ENCODE results near the gene KRT32.
"Not testable (repeated sequence)": the region's sequence is repeated elsewhere in the genome, so short reads cannot be mapped to it uniquely, and the experiment has no call there.

KRT32 gene

DNA sequence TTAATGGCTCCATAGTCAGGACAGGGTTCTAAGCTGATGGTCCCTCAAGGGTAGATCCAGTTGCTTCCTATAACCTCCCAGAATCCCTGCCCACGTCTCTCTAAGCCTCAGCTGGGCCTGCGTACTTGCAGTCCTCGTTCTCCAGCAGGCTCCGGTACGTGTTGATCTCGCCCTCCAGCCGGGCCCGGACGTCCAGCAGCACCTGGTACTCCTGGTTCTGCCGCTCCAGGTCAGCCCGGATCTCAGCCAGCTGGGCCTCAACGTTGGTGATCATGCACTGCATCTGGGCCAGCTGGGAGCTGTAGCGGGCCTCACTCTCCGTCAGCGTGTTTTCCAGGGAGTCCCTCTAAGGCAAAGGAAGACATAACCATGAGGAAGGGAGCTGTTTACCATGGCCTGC, 4.5 kb downstream of the KRT32 start:
- DNase-seq: no peak

DNA sequence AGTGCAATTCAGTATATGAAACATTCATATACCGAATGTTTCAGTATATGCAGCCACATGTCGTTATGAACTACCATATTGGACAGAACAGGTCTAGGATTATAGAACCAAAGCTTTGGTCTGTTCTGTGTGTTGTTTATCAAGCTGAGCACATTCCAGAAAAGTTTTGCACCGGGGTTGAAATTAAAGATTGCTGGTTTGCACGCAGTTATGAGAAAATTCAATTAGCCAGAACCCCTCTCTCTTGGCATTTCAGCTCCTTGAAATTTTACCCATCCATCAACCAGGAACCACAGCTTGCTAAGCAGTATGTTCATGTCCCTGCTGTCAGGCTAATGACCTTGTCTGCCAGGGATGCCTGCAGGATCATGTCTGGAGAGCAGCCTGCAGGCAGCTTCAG, 9.5 kb downstream of the KRT32 start:
- DNase-seq: no peak

DNA sequence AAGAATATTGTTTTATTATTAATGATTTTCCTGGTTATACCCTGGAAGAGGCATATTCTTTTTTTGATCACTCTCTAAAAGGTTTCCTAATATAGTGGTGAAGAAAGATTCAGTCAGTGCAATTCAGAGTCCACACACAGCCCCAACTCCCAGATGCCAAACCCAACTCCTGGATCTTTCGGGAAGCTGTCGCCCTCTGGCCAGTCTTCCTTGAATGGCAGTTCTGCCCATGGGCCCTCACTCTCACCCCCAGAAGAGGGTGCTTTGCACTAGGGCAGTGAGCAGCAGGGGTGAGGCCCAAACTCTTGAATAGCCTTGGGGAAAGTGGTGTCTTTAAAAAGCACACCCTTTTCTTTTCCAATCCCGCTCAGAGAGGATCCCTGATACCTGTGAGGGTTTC, 11.0 kb downstream of the KRT32 start:
- no peak for DNase-seq

DNA sequence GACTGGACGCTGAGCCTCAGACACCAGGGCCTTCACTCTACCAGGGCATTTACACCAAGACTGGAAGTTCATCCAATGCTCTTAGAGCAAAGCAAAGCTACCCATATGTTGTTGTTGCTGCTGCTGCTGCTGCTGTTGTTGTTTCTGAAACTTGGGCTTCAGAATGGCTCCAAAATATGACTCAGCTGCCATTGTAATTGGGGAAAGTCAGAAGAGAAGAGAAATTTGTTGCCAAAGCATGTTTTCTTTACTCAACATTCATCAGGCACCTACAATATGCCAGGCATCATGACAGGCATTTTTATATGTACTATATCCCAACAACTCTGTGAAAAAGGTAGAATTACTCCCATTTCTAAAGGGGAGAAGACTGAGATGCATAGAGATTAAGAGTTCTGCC, 11.9 kb downstream of the KRT32 start:
- no peak for DNase-seq

DNA sequence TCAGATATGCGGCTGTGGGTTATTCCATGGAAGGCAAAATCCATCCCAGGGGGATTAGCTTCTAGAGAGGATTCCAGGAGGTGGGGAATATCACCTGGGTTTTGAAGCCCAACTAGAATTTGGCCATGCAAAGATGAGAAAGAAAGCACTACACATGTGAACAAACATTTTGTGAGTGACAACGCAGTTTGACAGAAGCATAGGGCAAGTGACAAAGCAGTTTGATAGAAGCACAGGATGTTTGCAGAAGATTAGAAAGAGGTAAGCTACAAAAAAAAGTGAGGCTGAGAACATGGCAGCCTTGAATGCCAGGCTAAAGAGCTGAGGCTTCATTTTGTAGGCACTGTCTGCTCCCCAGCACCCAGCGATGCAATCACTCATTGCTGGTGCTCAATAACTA, 14.1 kb downstream of the KRT32 start:
- DNase-seq: no peak

DNA sequence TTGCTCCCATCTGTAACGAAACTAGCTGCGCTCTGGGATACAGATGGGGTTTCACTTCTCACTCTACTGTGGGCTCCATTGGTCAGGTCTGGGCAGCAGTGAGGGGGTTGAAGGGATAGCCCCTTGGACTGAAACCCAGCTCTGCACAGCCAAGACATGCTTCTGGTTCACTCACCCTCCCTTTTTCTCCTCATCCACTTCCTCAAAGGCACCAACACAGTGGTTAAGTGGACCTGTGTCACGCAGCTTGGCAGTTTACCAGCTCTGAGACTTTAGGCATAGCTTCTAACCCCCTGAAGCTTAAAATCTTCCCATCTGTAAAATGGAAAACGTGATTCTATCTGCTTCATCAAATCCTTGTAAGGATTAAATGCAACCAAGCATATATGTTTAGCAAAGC, 14.9 kb downstream of the KRT32 start:
- no peak for DNase-seq

DNA sequence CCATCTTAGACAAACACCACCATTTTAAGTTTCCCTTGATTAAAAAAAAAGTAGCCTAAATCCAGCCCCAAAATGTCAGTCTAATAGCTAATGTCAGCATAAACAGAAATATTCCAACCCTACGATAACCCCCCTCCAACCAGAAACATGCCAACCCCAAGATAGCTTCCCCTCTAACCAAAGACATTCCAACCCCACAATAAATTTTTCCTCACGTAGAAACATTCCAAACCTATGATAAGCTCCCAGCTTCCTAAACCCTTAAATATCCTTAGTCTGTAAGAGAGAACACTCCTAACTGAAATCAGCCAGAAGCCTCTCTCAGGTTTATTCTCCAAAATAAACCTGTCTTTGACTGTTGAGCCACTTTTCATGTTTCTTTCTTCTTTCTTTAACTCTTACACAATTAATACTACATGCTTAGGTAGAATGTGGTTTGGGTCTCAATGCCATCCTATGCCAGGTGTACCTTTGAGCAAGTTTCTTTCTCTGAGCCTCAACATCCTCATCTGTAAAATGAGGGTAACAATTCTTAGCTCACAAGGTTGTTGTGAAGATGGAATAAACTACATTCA, 15.9 kb downstream of the KRT32 start:
- DNase-seq: no peak

DNA sequence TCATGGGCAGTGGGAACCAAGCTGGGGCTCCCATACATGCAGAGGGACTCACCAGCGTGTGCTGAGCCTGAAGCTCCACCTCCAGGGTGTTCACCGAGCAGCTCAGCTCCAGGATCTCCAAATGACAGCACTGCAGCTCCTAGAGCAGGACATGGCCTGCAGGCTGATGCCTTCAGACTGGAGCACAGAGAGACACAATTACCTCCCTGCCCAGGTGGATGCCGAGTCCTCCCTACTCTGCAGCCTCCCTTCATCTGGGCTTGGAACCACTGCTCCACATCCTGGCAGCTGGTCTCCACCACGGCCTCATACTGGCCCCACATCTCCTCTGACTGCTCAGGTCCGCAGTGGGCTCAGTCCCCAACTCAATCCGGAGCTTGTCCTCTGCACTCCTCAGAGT, 18.2 kb downstream of the KRT32 start:
- DNase-seq: no peak

DNA sequence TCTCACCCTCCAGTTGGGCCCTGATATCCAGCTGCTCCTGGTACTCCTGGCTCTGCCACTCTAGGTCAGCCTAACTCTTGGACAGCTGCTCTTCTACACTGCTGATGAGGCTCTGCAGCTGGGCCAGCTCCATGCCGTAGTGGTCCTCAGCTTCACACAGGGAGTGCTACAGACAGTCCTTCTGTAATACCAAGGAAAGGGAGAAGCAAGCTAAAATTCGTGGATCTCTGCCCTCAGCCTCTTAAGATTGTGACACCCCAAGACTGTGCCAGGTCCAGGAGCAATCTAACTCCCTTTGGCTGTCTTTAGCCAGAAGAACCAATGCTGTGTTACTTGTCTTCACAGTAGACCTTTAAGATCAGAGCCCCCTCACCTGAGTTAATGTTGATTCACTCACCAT, 18.7 kb downstream of the KRT32 start:
- no peak for DNase-seq

DNA sequence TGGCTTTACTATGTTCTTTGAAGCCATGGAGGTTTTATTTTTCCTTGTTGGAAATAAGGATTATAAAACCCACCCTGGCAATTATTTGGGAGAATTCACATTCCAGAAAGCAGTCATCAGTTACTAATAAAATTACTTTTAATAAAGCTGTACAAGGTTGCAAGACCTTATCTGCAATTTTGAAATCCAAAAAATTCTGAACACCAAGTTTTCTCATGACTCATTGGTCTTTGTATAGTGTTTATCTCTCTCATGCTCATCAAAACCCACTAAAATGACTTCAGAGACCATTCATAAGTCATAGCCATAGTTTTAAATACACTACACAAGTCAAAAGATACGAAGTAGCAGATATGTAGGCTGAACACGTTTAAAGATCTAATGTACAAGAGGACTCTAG, 20.4 kb downstream of the KRT32 start:
- no peak for DNase-seq

DNA sequence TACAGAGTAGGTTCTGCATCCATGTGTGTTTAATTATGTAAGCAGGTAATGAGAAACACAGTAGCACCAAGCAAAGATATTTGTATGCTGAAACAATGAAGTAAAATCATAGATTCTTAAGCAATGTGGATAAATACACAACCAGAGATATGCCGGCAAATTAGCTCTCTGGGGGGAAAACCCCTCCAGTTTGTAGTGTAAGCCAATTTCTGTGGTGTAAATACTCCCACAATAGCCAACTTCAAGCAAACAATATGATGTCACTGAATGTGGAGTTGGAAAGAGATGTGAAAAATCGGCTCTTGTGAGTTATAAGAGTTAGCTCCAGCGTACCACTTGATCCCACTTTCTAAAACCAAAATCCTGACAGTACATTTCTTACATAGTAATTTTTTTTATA, 22.5 kb downstream of the KRT32 start:
- no peak for DNase-seq

DNA sequence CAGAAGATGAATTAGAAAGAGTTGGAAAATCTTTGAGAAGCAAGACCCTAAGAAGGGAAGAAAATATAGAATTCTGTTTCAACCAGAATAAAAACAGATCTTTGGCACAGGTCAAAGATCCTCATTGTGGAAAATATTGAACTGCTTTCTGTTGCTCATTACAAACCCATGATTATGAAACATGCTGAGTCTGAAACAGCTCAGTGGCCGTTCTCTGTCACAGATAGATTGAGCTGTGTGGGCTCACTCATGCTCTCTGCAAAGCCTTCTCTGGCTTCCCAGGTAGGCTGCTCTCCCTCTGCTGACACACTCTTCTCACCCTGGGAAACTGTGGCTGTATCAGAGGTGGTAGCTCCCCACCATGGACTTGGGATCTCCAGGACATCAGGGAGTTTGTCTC, 23.0 kb downstream of the KRT32 start:
- DNase-seq: no peak

DNA sequence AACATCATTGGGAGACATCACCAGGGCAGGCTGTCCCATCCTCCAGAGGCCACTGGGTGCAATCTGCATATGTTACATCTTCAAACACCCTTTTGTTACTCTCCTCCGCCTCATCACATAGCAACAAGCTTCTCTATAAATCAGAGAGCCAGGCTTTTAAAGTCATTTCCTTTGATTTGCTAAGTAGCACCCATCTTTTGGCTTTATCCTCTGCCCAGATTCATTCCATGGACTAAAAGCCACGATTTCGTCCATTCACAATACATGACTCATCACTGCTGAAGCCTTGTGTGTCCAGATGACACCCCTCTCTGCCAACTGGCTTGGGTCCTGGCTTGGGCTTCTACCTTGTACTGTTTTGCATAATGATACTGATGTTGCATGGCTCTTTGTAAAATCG, 24.4 kb downstream of the KRT32 start:
- no peak for DNase-seq

DNA sequence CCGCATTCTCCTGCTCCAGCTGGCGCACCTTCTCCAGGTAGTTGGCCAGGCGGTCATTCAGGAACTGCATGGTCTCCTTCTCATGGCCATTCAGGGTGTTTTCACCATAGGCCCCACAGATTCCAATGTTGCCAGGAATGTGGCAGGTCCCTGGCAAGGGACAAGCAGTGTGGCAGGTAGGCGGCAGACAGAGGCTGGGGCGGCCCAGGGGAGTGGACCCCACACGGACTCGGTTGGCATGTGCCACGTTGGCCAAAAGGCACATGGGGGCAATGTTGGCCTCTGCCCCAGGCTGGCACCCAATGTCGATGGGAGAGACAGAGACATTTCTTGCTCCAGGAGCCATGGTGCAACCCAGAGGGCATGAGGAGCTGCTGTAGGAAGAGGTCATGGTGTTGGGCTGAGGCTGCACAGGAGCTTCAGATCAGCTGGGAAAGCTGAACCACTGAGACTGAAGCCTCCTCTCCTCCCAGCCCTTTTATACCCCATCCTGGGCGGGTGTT, 26.6 kb downstream of the KRT32 start, which contains the start of gene KRT38:
KRT38 (minus strand) TSS at position 453 of the 503 bp plus-strand sequence; CDS start at position 391, 62 bp downstream.
- DNase-seq: no peak

DNA sequence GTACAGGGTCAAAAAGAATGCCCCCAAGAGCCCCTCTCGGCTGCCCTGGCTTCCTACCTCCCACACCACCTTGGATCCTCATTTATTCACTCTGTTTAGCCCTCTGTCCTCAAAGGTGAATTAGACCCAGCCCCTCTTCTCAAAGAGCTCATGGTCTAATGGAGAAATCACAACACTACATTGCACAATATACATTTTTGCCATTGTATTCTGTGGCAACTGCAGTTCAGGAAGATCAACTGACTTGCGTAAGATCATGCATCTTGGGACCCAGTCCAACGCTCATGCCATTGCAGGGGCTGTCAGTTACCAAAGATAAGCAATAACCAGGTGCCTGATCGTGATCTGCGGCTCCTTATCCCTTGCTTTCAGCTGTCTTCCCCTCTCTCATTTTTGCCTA, 27.8 kb downstream of the KRT32 start:
- no peak for DNase-seq

DNA sequence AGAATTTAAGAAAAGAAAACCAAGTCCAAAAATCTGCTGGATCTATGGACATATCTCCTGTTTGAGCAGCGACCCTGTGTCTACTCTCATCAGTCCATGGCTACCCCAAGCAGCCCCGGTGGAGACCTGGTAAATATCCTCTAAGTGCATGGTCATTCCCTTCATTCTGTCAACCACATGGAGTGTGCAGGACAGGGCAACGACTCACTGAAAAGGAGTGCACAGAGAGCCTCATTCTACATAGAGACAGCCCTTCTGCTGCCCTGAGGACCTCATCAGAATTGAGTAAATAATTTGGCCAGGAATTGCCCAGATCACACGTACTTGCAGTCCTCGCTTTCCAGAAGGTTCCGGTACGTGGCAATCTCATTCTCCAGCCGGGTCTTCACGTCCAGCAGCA, 29.4 kb downstream of the KRT32 start:
- no peak for DNase-seq

DNA sequence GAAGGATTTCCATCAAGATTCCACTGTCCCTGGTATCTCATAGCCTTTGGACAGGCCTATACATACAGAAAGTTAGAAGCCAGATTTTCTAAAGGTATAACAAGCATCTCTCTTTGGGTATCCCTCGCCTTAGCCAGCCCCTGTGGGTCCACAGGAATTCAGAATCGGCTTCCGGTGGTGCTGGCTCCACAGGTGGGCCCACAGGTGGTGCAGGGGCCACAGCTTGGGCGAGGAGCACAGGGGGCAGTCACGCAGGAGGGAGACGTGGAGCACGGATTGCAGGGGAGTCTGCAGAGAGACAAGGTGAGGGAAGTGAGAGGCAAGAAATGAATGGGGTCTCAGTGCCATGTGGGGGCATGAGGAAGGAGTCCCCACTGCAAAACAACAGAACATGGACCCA, 29.9 kb downstream of the KRT32 start:
- DNase-seq: no peak

DNA sequence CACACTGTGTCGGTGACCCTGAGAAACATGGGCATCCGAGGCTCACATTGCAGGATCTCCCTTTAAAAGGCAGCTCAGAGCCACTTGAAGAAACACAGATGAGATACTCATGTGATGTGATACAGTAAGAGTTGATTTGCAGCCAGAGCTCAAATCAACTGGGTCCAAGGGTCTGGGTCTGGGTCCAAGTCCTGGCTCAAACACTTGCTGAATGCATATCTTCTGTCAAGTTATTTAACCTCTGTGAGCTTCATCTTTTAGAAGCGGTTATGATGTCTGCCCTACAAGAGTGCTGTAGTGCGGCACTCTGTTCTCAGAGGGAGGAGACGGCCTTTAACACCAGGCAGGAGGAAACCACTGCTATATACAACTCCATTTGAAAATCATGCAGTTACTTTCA, 32.8 kb downstream of the KRT32 start:
- DNase-seq: no peak

DNA sequence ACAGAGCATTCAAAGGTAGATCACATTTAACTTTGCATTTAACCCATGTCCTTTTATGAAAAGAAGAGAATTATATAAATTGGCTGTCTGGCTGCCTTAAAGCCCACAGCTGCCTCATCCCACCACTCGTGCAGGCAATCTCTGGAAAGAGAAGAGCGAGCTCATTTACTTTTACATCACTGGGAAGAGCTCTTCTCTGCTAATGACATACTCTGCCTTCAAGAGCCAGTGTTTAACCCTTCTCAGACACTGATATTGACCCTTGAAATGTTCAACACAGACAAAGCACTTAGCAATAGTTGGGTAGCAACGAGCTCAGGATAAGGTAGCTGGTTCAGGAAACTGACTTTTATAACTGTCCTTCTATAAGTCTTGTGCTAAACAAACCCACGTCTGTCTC, 33.2 kb downstream of the KRT32 start:
- DNase-seq: peak; percentile 2 to 90 (median 70)

DNA sequence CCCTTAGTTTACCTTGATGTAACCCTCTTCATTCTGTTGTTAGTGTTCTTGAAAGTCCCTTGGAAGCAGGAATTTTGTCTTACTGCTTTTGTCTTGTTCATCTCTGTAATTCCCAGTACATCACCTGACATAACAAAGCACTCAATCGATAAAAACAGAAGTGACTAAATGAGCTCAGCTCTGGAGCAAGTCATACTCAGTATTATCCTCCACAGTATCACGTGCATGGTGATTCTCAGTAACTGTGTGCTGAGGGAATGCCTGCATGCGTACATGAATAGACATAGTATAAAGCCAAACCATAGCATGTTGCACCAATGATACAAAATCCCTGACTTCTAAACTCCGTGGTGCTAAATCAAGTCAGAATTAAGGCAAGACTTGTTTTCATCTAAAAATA, 33.6 kb downstream of the KRT32 start:
- DNase-seq: peak in 2 of 3 experiments; percentile 24 to 80

DNA sequence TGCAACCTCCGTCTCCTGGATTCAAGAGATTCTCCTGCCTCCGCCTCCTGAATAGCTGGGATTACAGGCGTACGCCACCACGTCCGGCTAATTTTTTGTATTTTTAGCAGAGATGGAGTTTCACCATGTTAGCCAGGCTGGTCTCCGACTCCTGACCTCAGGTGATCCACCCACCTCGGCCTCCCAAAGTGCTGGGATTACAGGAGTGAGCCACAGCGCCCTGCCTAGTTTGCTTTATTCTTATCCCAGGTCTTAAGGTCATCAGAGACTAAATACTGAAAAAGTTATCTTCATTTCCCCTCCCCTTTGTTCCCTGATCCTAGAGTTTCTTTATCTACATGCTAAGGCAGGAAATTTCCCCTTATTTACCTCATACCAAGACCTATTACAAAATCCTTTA, 36.8 kb downstream of the KRT32 start:
- DNase-seq: not testable (repeated sequence)

DNA sequence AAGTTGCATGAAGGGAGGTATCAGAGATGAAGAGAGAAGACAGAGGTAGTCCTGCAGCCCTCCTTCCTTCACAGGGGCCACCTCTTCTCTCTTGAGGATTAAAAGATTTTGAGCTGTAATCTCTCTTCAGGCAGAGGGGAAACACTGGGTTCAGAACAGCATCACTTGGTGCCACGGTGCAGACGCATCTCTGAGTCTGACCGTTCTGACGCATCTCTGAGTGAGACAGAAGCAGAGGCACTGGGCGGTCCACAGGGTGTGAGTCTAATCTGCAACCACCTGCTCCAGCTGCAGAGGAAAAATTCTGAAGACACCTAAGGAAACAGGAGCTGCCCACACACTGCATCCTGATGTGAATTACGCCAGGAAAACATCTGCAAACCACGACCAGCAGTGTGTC, 37.5 kb downstream of the KRT32 start:
- DNase-seq: no peak

DNA sequence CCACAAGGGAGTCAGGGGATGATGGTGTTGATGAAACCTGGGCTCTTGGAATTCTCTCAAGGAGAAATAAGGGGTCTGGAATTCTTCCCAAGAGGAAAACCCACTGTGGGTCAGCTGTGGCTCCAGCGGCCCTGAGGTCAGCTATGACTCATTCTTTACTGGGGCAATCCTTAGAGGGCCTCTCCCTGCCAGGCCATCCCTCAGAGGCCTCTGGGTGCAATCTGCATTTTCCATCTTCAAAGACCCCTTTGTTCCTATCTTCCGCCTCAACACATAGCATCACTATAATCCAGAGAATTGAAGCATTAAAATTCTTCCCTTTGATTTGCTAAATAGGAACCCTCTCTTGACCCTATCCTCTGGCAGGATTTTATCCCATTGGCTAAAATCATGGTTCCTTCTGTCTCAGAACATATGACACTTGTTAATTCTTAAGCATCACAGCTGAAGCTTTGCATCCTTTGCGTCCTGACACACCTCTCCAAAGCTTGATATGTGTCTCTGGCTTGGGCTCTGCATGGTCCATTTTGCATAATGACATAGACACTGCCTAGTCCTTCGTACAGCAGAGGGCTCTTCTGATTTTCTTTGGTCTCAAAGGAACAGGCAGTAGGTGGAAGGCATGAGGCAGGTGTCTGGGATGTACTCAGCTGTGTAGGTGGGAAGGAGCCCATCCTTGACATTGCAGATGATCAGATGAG, 38.4 kb downstream of the KRT32 start:
- DNase-seq: no peak

DNA sequence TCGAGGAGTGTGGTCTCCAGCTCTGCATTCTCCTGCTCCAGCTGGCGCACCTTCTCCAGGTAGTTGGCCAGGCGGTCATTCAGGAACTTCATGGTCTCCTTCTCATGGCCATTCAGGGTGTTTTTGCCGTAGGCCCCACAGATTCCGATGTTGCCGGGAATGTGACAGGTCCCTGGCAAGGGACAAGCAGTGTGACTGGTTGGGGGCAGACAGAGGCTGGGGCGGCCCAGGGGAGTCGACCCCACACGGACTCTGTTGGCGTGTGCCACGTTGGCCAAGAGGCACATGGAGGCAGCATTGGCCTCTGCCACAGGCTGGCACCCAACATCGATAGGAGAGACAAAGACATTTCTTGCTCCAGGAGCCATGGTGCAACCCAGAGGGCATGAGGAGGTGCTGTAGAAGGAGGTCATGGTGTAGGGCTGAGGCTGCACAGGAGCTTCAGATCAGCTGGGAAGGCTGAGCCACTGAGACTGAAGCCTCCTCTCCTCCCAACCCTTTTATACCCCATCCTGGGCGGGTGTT, 43.0 kb downstream of the KRT32 start, which contains the start of gene KRT37:
KRT37 (minus strand) TSS at position 475 of the 525 bp plus-strand sequence; CDS start at position 413, 62 bp downstream.
- DNase-seq: no peak

All from NCI-H1417 (cell line).